OCI-LY7 (cell line): ENCODE measurements around the gene ADORA2A. TPM values are rescaled to one million over a fixed set of nuclear protein-coding genes. Genes with fewer than 3 reads are reported as not detected.

ENCODE experiments used
- BruUV-seq: library from RNA; stranded (reverse); fragments of 400-500 nt; replicated peaks from 2 replicates; lab custom pipeline; 2021; lab: Mats Ljungman, UMichigan
- CTCF ChIA-PET: fragments of 300-600 bp; sonication (Branson Sonifier 250); formaldehyde crosslinking; loops from one replicate; lab custom pipeline; 2022; ENCODE audit warnings: antibody characterized with exemption; ENCODE audit not compliant: unreplicated experiment; lab: Charles Lee
- POLR2A ChIA-PET: fragments of 300-600 bp; sonication (Branson Sonifier 250); formaldehyde crosslinking; loops from one replicate; lab custom pipeline; 2022; ENCODE audit warnings: antibody characterized with exemption; lab: Charles Lee
- DNase-seq: peaks from one replicate; pipeline ENCODE4 v3.0.0-alpha.2; 2015; ENCODE audit warnings: low spot score
- H2AFZ ChIP-seq: fragments of 200-600 bp; sonication (generic), shearing (Covaris generic); 2 replicates; pipeline ENCODE4 v1.6.1; 2014; ENCODE audit warnings: mild to moderate bottlenecking, antibody characterized with exemption, low read length, moderate library complexity
- H3K27ac ChIP-seq: fragments of 200-600 bp; sonication (generic); 2 replicates; pipeline ENCODE4 v1.5.1; 2014; ENCODE audit warnings: mixed run types, low read depth, mild to moderate bottlenecking, moderate library complexity, low read length, inconsistent platforms; ENCODE audit not compliant: poor library complexity, severe bottlenecking
- H3K36me3 ChIP-seq: fragments of 200-600 bp; sonication (generic); 2 replicates; pipeline ENCODE4 v1.6.1; 2014; ENCODE audit warnings: mild to moderate bottlenecking, antibody characterized with exemption, low read length, moderate library complexity, mixed read lengths; ENCODE audit not compliant: insufficient read depth
- H3K4me1 ChIP-seq: fragments of 200-600 bp; sonication (generic); 2 replicates; pipeline ENCODE4 v1.5.1; 2014; ENCODE audit warnings: mild to moderate bottlenecking, low read length; ENCODE audit not compliant: insufficient read depth, poor library complexity, severe bottlenecking
- H3K4me2 ChIP-seq: fragments of 200-600 bp; sonication (generic); 2 replicates; pipeline ENCODE4 v1.6.1; 2014; ENCODE audit warnings: mild to moderate bottlenecking, low read length
- H3K4me3 ChIP-seq: fragments of 200-600 bp; sonication (generic); 2 replicates; pipeline ENCODE4 v1.5.1; 2014; ENCODE audit warnings: mild to moderate bottlenecking, low read depth, low read length; ENCODE audit not compliant: poor library complexity, severe bottlenecking
- H3K79me2 ChIP-seq: fragments of 200-600 bp; sonication (generic); 2 replicates; pipeline ENCODE4 v1.6.1; 2016; ENCODE audit warnings: low read depth, mild to moderate bottlenecking, low read length, moderate library complexity, mixed read lengths; ENCODE audit not compliant: insufficient read depth
- H3K9me2 ChIP-seq: fragments of 200-600 bp; sonication (generic); 2 replicates; pipeline ENCODE4 v1.6.1; 2016; ENCODE audit warnings: mild to moderate bottlenecking, low read length, mixed read lengths; ENCODE audit not compliant: insufficient read depth
- H3K9me3 ChIP-seq: fragments of 200-600 bp; sonication (generic); 2 replicates; pipeline ENCODE4 v1.6.1; 2014; ENCODE audit warnings: mild to moderate bottlenecking, mixed run types, low read length, mixed read lengths
- H4K20me1 ChIP-seq: fragments of 200-600 bp; sonication (generic); 2 replicates; pipeline ENCODE4 v1.6.1; 2014; ENCODE audit warnings: mild to moderate bottlenecking, antibody characterized with exemption, low read length, moderate library complexity, mixed read lengths; ENCODE audit not compliant: insufficient read depth
- CTCF ChIP-seq: fragments of 200-600 bp; sonication (generic); conservative IDR thresholded peaks from 2 replicates; pipeline ENCODE4 v1.5.1; 2014; ENCODE audit warnings: mild to moderate bottlenecking, antibody characterized with exemption, low read length, moderate library complexity, mixed read lengths
- EZH2phosphoT487 ChIP-seq: fragments of 200-600 bp; sonication (generic); IDR thresholded peaks from 2 replicates; pipeline ENCODE4 v1.6.1; 2018; ENCODE audit warnings: low read depth, borderline replicate concordance, mild to moderate bottlenecking, mixed run types, antibody characterized with exemption, low read length, moderate library complexity, mixed read lengths
- intact Hi-C: fragments of 100-400 bp; cut with micrococcal nuclease; formaldehyde crosslinking; loops from one replicate; pipeline ENCODE4 v1.10.0; 2022; ENCODE audit not compliant: unreplicated experiment
- total RNA-seq, 2 experiments: library from RNA; depleted of rRNA in 1 of 2; stranded (reverse); fragments of >200 nt in 1 of 2; shearing (Covaris generic) in 1 of 2; gene quantifications; 2 replicates each; pipeline ENCODE4 v1.2.3, GENCODE V29; 2014 to 2022

ADORA2A gene
- total RNA-seq, 2 experiments from 2014 or later, result 35.0 to 35.7 TPM

GRCh38 chr22:24444729-24445466 is 17.5 kb downstream of the ADORA2A start:
- H3K9me3 ChIP-seq, result no peaks in the 10 kb centered on the region
- CTCF ChIA-PET, result no interaction called here
- no TSS peak for BruUV-seq
- intact Hi-C loops, result no loop called here
- H3K27ac ChIP-seq, result no peak overlapping the region
- peaks cover 45% of the 10 kb centered on the region for H3K36me3 ChIP-seq
- DNase-seq, result no peak
- no peaks in the 10 kb centered on the region for H3K79me2 ChIP-seq
- no peaks in the 10 kb centered on the region for H3K9me2 ChIP-seq
- no peak overlapping the region for H3K4me3 ChIP-seq
- H3K4me1 ChIP-seq, result no peaks in the 10 kb centered on the region
- no peak overlapping the region for H2AFZ ChIP-seq
- POLR2A ChIA-PET, result interaction anchor here (0.9 kb wide), 1 partner anchor 20 kb away, joined by 3 read pairs; no protein-coding TSS in a partner anchor
- H3K4me2 ChIP-seq, result no peak overlapping the region
- TF ChIP-seq CTCF (no peak), EZH2phosphoT487 (no peak)
- H4K20me1 ChIP-seq, result no peaks in the 10 kb centered on the region

DNA sequence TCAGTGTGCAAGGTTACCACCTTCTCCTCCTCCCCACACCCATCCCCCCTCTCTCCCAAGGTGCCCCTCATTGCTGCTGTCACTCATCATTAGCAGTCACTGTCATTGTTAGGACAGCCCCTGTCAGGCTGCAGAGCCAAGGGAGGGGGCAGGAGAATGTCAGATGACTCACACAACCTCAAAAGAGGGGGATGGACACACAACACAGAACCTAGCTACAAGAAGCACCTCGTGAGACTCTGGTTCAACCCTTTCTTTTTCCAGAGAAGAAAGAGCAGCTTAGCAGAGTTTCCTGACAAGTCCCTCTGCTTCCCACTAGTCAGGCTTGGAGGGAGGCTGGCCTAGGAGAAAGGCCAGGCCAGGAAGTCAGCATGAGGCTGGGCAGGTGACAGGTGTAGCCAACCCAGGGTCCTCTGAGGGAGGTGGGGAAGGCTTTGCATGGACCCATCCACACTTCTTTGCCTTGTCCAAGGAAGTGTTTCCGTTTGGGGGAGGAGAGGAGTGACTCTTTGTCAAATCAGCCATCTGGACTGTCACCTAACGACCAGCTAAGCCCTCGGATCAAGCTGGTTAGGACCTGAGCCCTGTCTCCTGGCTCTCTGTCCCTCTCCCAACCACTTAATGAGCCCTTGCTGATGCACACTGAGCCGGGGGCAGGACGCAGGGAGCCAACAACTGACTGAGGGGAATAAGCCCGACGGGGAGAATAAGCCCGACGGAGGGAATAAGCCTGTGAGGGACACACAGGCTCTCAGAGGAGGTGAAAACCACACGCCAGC is 18.3 kb downstream of the ADORA2A start:
- intact Hi-C loops, result no loop called here
- Histone ChIP-seq H3K79me2 (no peaks in the 10 kb centered on the region), H3K4me1 (peaks cover 7% of the 10 kb centered on the region), H3K27ac (no peak overlapping the region), H3K9me3 (no peaks in the 10 kb centered on the region), H2AFZ (no peak overlapping the region), H3K36me3 (peaks cover 37% of the 10 kb centered on the region), H3K4me2 (no peak overlapping the region), H3K4me3 (no peak overlapping the region), H3K9me2 (no peaks in the 10 kb centered on the region), H4K20me1 (no peaks in the 10 kb centered on the region)
- no peak for TF ChIP-seq CTCF
- TF ChIP-seq EZH2phosphoT487, result no peak
- BruUV-seq, result no TSS peak
- no peak for DNase-seq
- ChIA-PET CTCF (no interaction called here), POLR2A (no interaction called here)

- Histone ChIP-seq H3K4me1 (peaks cover 13% of the 10 kb centered on the region), H3K79me2 (no peaks in the 10 kb centered on the region), H4K20me1 (no peaks in the 10 kb centered on the region), H3K9me3 (peaks cover 4% of the 10 kb centered on the region; the same call in 1 of the 2 replicates), H2AFZ (no peak overlapping the region), H3K4me3 (no peak overlapping the region), H3K4me2 (no peak overlapping the region), H3K27ac (no peak overlapping the region), H3K36me3 (peaks cover 36% of the 10 kb centered on the region), H3K9me2 (no peaks in the 10 kb centered on the region)
- ChIA-PET POLR2A (no interaction called here), CTCF (no interaction called here)
- intact Hi-C loops, result no loop called here
- BruUV-seq, result no TSS peak
- no peak for TF ChIP-seq EZH2phosphoT487
- no peak for TF ChIP-seq CTCF
- DNase-seq, result no peak
These were observed 18.8 kb downstream of the ADORA2A start for GRCh38 chr22:24446260-24446611.
